Body of pancreas (tissue), 4 donors: ENCODE measurements around the gene RBMS1. TPM values are rescaled to one million over a fixed set of nuclear protein-coding genes. Genes with fewer than 3 reads are reported as not detected.
A peak's percentile ranks its signal among the peaks of the same experiment; 100 is the strongest.

ENCODE experiments used
- ATAC-seq: fragments of 150-250 bp; one replicate; pipeline ENCODE4 v1.9.1; 2016
- DNase-seq, 4 donors: peaks; one replicate each; pipeline ENCODE4 v3.0.0-alpha.2; 2019
- H3K27ac ChIP-seq, 4 donors: fragments of 200-600 bp; sonication (generic); 1 replicate in 3 of 4; 2 replicates in 1 of 4; pipeline versions ENCODE4 v1.5.1 to v1.6.1; 2016 to 2019; ENCODE audit warnings: mild to moderate bottlenecking in 1 of 4, mixed read lengths in 1 of 4, moderate library complexity in 1 of 4
- H3K27me3 ChIP-seq, 2 donors: fragments of 200-600 bp; sonication (generic); one replicate each; pipeline ENCODE4 v1.6.0; 2016; ENCODE audit warnings: mild to moderate bottlenecking in 1 of 2
- H3K36me3 ChIP-seq, 2 donors: fragments of 200-600 bp; sonication (generic); replicated peaks in 1 of 2; 2 replicates each; pipeline ENCODE4 v1.5.1; 2016; ENCODE audit warnings: low read depth in 2 of 2; ENCODE audit not compliant: insufficient read depth in 1 of 2
- H3K4me1 ChIP-seq: fragments of 200-600 bp; sonication (generic); one replicate; pipeline ENCODE4 v1.6.0; 2016
- H3K4me3 ChIP-seq, 2 donors: fragments of 200-600 bp; sonication (generic); 1 replicate in 1 of 2; 2 replicates in 1 of 2; pipeline ENCODE4 v1.5.1; 2016 to 2019
- H3K9me3 ChIP-seq, 3 donors: fragments of 200-600 bp; sonication (generic); 1 replicate in 2 of 3; 2 replicates in 1 of 3; pipeline ENCODE4 v1.5.1; 2016
- POLR2A ChIP-seq, 3 donors: fragments of 450-650 bp; IDR thresholded peaks; one replicate each; pipeline ENCODE4 v1.6.1; 2016; ENCODE audit warnings: antibody characterized with exemption in 3 of 3, mild to moderate bottlenecking in 2 of 3
- WGBS, 2 donors: methylation state at CpG; one replicate each; pipeline ENCODE4 v1.1.5; 2017; 5-methylcytosine and 5-hydroxymethylcytosine counted together
- intact Hi-C: fragments of 100-400 bp; cut with DNase I; formaldehyde crosslinking; loops from one replicate; pipeline ENCODE4 v1.15.1; 2023
- total RNA-seq, 2 donors: library from RNA; depleted of rRNA; stranded (reverse); fragments of >200 nt; gene quantifications; one replicate each; pipeline ENCODE4 v1.1.0, GENCODE V29; 2016
- TF ChIP-seq, protein P1 (sequence below), 7 experiments: fragments of 450-650 bp in 4 of 7; fragments of 200-600 bp in 3 of 7; sonication (generic) in 3 of 7; IDR thresholded peaks; one replicate each; pipeline ENCODE4 v1.5.1; 2016 to 2019; ENCODE audit warnings: antibody characterized with exemption in 7 of 7

Gene RBMS1
- total RNA-seq = 10 to 100 TPM; 21.3 to 23.7 TPM

DNA sequence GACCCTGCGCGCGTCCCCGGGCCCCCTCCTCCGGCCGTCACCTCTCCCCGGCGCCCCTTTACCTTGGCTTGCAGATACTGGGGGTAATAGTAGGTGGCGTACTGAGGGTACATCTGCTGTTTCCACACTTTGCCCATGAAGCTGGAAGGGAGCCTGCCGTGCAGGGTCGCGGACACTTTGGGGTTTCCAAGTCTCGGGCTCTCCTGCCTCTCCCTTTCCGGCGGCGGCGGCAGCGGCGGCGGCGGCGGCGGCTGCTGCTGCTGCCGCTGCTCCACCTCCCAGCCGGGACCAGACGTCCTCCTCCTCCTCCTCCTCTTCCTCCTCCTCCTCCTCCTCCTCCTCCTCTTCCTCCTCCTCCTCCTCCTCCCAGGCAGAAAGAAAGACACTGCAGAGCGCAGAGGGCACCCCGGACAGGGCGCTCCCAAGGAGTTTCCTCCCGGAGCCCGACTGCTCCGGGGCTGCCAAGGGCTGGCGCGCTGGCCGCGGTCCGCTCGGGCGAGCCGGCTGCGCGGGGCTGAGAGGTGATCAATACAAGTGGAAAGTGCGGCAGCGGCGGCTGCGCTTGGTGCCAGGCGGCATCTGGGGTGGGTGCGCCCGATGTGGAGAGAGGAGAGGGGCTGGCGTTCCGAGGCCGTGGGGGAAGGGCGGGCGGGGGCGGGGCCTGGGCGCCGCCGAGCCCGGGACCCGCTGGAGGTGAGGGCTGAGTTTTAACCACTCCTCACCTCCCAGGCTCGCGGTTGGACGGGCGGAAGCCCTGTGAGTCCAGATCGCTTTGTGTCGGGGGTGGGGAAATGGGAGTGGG lies at the start of gene RBMS1:
RBMS1 (minus strand) TSS at position 581 of the 802 bp plus-strand sequence; CDS start at position 137, 444 bp downstream.
- no peaks in the 10 kb centered on the region for H3K36me3 ChIP-seq
- intact Hi-C loops = no loop called here
- TF ChIP-seq, protein P1, sequence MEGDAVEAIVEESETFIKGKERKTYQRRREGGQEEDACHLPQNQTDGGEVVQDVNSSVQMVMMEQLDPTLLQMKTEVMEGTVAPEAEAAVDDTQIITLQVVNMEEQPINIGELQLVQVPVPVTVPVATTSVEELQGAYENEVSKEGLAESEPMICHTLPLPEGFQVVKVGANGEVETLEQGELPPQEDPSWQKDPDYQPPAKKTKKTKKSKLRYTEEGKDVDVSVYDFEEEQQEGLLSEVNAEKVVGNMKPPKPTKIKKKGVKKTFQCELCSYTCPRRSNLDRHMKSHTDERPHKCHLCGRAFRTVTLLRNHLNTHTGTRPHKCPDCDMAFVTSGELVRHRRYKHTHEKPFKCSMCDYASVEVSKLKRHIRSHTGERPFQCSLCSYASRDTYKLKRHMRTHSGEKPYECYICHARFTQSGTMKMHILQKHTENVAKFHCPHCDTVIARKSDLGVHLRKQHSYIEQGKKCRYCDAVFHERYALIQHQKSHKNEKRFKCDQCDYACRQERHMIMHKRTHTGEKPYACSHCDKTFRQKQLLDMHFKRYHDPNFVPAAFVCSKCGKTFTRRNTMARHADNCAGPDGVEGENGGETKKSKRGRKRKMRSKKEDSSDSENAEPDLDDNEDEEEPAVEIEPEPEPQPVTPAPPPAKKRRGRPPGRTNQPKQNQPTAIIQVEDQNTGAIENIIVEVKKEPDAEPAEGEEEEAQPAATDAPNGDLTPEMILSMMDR (IDR thresholded peaks at IDR 0.05) = no peak
- peak in 2 of 3 donors; percentile 10 to 18 for TF ChIP-seq POLR2A (IDR thresholded peaks at IDR 0.05)
- no peaks in the 10 kb centered on the region for H3K9me3 ChIP-seq
- 0 to 1% methylated on average over 37 to 57 of the region's 66 CpGs for WGBS, 2 donors
- peak within 1 kb of the TSS; percentile 74 to 97 for H3K4me3 ChIP-seq
- H3K27ac ChIP-seq = peak within 1 kb of the TSS; percentile 72 to 88 (median 80)
- peaks cover 6% of the 10 kb centered on the region for H3K4me1 ChIP-seq
- no peaks in the 10 kb centered on the region for H3K27me3 ChIP-seq
- DNase-seq (peak; percentile 48 to 59 (median 53)), ATAC-seq (peak; percentile 62)

DNA sequence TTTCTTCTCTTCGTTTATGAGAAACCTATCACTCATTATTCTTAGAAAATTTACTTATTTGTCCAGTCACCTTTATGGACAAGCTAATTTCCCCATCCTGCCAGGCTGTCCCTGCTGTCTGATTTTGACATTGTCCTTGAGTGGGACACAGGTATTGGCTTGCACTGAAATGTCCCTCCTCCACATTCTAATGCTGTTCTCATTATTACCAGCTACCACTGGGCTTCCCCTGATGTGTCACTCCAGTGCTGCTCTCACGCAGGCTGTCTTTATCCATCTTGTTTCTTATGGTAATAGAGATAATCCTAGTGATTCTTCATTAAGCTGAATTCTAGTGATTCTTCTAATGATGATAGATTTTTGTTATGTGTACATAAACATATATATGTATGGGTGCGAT lies 48.1 kb upstream of the RBMS1 start:
- WGBS, 2 donors = 78 to 89% methylated on average over 3 of the region's 3 CpGs
- Histone ChIP-seq H3K27me3 (no peaks in the 10 kb centered on the region), H3K27ac (no peak overlapping the region), H3K4me3 (no peak overlapping the region), H3K4me1 (no peaks in the 10 kb centered on the region), H3K36me3 (no peaks in the 10 kb centered on the region), H3K9me3 (no peaks in the 10 kb centered on the region)
- DNase-seq (no peak), ATAC-seq (no peak)
- TF ChIP-seq, protein P1 (IDR thresholded peaks at IDR 0.05) = no peak
- no peak for TF ChIP-seq POLR2A (IDR thresholded peaks at IDR 0.05)
- intact Hi-C loops = no loop called here

DNA sequence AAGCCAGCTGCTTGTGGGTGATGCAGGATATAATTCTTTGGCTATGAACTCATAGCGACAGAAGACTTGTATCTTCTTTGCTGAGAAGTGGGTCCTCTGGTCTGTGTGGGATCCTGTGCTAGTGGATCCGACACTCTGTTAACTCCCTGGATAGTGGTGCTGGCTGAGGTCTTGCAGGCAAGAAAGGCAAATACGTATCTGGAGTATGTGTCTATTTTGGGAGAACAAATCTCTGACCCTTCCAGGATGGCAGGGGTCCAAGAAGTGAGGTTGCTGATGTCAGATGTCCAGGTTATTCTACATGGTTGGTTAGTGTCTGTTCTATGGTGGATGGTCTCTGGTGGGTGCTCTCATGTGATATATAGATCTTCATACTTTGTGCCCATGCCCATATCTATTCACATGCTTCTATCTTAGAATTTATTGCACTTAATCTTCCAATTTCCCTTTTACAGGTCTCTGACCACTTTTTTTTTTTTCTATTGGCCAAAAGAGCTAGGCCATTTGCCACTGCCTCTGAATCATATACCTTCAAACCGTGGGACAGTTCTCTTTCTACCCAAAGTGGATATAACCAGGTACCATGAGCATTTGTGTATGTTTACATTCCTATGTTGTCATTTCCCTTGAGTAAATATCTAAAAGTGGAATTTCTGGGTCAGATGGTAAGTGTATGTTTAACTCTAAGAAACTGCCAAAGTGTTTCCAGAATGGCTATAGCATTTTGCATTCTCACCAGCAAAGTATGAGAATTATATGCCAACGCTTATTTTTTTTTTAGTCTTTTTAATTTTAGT lies 45.1 kb upstream of the RBMS1 start:
- H3K9me3 ChIP-seq = no peaks in the 10 kb centered on the region
- H3K4me1 ChIP-seq = no peaks in the 10 kb centered on the region
- H3K27ac ChIP-seq = no peak overlapping the region
- H3K27me3 ChIP-seq = no peaks in the 10 kb centered on the region
- ATAC-seq (no peak), DNase-seq (no peak)
- intact Hi-C loops = no loop called here
- whole genome bisulfite sequencing, 2 donors = 79 to 85% methylated on average over 5 of the region's 5 CpGs
- TF ChIP-seq POLR2A (IDR thresholded peaks at IDR 0.05) = no peak
- TF ChIP-seq, protein P1 (IDR thresholded peaks at IDR 0.05) = no peak
- H3K36me3 ChIP-seq = no peaks in the 10 kb centered on the region
- H3K4me3 ChIP-seq = no peak overlapping the region

- intact Hi-C loops = no loop called here
- DNase-seq (no peak), ATAC-seq (no peak)
- TF ChIP-seq, protein P1 (IDR thresholded peaks at IDR 0.05) = no peak
- TF ChIP-seq POLR2A (IDR thresholded peaks at IDR 0.05) = no peak
- Histone ChIP-seq H3K36me3 (no peaks in the 10 kb centered on the region), H3K27me3 (no peaks in the 10 kb centered on the region), H3K4me3 (no peak overlapping the region), H3K4me1 (no peaks in the 10 kb centered on the region), H3K9me3 (no peaks in the 10 kb centered on the region), H3K27ac (no peak overlapping the region)
- 88 to 96% methylated on average over 4 of the region's 4 CpGs for WGBS, 2 donors
Measured at GRCh38 chr2:160538115-160538514, 44.5 kb upstream of the RBMS1 start.
